HG02943 (cell line): ENCODE results near the gene UGT3A1.
"Not testable (repeated sequence)": the region's sequence is repeated elsewhere in the genome, so short reads cannot be mapped to it uniquely, and the experiment has no call there.

Source experiments
- ATAC-seq: cut with Tn5 transposase; IDR thresholded peaks from one replicate; pipeline ENCODE4 v1.9.1; 2021; ENCODE audit warnings: mild to moderate bottlenecking, low read depth, moderate library complexity; ENCODE audit not compliant: unreplicated experiment

The UGT3A1 gene

DNA sequence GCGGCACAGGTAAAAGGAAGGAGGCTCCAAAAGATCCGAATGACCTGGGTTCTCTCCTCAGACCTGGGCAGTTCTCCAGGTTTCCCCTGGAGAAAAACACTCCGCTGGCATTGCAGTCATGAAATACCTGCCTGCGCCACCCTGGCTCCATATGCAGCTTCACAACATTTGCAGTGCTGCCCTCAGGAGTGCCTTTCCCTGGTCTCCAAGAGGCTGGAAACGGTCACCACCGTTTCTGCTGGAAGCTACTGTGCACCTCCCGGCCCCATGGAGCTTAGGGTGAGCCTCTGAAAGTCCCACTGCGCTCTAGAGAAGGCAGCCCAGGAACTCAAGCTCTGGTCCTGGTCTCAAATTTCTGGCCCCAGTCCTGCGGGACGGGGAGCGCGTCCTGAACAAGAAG, 670 bp downstream of the UGT3A1 start:
- ATAC-seq = no peak

DNA sequence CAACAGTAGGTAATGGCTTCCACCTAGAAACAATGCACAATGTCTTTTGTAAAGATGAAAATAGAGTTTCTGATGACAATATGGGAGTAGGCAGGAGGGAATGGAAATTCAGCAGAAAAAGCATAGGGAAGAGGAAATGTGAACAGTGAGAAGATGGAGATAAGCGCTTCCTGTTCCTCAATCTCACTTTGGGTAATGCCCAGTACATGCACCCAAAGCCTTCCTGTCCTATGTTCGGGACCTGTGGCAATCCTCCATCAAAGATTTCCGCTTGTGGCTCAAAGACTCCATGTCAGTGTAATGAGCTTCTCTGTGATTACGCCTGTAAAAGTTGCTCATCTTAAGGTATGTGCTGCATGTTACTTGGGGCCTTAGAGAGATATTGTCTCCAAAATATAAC, 2.7 kb downstream of the UGT3A1 start:
- no peak for ATAC-seq

DNA sequence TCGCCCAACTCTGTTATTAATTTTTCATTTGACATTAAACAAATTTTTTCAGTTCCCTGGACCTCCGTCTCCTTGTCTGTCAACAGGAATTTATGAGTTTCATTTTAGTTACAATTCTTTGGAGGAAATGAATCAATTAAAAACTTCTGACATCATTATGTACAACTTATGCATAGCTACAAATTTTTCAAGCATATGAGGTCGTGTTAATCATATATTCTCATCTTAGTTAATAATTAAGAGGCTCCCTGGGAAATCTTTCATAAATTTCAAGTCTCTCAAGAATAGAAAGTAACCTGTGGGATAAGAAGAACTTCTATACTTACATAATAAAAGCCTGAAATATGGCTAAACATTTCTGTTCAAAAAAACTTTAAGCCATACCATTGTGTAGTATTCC, 3.4 kb downstream of the UGT3A1 start:
- ATAC-seq = no peak

DNA sequence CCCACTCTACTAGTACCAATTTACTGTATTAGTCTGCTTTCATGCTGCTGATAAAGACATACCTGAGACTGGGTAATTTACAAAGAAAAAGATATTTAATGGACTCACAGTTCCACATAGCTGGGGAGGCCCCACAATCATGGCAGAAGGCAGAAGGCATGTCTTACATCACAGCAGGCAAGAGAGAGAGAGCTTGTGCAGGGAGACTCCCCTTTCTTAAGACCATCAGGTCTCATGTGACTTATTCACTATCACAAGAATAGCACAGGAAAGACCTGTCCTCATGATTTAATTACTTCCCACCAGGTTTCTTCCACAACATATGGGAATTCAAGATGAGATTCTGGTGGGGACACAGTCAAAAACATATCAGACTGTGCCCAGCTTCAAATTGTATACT, 11.5 kb downstream of the UGT3A1 start:
- ATAC-seq = no peak

DNA sequence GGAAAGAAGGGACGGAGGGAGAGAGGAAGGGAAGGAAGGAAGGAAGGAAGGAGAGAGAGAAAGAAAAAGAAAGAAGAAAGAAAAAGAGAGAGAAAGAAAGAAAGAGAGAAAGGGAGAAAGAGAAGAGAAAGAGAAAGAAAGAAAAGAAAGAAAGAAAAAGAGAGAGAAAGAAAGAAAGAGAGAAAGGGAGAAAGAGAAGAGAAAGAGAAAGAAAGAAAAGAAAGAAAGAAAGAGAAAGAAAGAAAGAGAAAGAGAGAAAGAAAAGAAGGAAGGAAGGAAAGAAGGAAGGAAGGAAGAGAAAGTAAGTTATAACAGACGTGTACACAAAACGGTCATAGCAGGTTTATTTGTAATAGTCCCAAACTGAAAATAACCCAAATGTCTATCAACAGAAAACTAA, 14.3 kb downstream of the UGT3A1 start:
- not testable (repeated sequence) for ATAC-seq

DNA sequence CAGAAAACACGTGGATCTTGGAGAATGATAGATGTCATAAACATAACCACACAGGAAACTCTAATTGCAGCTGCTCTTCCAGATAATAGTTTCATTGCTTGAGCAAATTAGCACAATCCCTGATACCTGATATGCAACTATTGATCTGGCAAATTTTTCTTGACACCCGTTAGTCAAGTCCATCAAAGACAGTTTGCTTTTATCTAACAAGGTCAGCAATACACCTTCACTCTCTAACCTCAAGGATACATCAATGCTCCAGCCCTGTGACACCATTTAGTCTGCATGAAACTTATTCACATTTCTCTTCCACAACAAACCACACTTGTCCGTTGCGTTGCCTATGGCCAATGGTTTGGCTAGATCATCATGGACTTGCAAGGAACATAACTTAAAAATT, 16.6 kb downstream of the UGT3A1 start:
- ATAC-seq = no peak

DNA sequence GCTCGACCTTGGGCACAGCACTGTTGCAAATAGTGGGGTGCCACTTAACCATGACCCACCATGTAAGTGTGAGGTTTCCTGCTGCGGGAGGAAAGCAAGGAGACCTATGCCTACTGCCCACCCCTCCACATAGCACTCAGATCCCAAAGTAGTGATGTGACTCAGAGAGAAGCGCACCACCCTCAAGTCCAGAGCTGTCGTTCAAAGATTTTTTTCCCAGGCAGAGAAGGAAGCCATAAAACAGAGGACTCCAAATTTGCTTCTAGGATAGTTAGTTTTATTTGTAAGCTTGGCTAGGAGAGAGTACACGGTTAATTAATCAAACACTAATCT, 19.3 kb downstream of the UGT3A1 start:
- no peak for ATAC-seq

DNA sequence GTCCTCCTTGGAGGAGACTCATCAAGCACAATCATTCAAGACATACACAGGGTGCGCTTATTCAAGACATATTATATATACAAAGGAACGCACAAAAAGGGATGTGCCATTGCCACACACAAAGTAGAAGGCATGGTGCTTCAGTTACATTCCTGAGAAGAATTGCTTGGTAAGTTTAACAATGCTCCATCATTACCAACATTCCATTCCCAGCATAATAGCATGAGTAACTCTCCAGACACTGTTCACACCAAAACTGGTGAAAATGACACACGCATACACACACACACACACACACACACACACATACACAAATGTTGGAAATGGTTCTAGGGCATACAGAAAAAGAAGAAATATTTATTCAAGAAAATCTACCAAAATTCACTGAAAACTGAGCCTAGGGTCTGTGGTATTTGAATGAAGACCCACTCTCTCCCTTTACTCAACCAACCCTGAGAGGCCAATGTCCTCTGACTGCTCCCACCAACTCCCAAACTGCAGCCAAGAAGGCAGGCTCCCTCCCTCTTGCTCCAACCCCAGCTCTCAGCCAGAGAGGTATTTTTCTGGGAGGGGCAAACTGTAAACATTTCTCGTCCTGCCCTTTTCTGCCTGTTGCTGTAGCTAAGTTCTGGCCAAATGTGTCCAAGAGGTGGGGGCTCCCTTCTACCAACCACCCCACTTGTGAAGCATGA, 19.9 kb downstream of the UGT3A1 start:
- ATAC-seq = no peak

DNA sequence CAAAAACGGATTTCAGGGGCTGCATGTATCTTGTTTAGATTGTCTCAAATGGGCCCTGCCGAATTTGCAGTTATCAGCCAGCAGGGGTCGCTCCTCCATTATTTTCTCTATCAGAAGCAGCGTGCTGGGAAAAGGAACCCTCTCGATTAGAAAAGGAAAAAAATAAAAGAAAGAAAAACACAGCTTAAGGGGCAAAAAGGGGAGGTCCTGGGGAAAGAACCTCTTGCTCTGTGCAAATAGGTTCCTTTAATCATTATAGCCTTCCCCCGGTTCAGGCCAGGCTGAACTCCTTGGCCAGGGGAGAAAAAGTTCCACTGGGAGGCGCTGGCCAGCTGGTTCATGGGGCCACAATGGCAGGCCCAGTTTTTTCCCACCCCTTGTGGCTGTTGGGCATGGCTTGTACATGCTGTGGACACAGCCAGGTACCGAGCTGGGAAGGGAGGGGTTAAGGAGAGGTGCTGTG, 27.8 kb downstream of the UGT3A1 start:
- no peak for ATAC-seq

DNA sequence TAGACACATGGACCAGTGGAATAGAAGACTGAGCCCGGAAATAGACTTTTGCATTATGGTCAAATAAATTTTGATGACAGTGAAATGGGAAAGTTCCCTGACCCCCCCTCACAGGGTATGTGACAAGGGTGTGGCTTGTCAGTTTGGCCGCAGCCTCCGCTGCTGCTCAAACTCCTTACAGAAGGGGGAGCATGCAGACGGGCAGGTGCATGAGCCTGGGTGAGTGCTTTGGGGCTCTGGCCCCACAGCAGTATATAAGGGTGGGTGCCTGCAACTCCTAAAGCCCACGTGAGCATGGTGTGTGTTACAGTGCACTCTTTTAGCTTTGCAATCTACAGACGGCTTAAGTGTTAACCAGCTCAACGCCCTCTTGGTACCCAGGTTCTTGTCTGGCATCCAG, 30.9 kb downstream of the UGT3A1 start:
- ATAC-seq = no peak

DNA sequence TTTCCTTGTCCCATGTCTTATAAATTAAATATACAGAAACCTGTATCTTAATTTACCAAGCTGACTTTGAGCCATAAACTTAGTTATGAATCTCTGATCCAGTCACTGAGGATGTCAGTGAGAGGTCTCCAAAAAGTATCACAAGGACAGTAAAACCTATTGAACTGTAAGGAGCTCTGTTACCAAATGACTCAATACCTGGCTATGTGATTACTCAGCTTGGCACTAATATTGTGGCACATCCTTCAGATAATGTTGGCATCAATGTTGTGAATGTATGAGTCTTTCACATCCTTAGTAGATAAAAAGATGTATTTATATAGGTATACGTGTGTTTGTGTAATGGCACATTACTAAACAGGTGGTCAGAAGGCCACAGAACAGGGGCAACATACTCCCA, 34.8 kb downstream of the UGT3A1 start:
- ATAC-seq = no peak

DNA sequence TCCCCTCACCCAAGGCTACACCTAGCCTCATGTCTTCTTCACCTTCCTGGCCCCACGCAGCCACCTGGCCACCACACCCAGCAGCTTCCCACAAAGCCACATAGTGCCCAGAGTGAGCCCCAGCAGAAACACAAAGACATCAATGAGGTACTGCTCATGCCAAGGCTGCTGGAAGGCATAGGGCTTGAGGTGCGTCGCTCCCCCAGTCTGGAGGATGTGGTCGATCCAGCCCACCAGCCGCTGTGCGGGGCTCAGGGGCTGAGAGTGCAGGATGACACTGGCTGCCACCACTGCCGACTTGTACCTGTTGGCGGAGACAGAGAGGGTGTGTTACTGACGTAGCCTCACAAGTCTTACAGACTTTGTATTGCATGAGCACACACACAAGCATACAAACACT, 37.0 kb downstream of the UGT3A1 start:
- ATAC-seq = no peak

DNA sequence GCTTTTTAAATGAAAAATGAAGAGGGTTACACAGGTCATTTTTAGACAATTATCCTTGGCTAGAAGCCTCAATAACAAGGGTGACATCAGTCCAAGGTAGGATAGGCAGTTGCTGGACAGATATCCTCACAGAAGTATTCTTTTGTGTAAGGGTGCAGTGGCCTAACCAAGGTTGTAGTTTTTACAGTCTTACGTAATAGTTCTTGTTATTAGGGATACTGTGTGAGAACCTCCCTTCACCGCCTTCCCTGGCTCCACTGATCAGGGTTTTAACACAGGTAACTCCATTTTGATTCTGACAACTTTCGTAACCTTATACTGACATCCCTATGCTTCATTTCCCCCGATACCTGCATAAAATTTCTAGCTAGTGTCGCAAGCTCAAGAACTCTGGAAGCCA, 44.1 kb downstream of the UGT3A1 start:
- no peak for ATAC-seq

DNA sequence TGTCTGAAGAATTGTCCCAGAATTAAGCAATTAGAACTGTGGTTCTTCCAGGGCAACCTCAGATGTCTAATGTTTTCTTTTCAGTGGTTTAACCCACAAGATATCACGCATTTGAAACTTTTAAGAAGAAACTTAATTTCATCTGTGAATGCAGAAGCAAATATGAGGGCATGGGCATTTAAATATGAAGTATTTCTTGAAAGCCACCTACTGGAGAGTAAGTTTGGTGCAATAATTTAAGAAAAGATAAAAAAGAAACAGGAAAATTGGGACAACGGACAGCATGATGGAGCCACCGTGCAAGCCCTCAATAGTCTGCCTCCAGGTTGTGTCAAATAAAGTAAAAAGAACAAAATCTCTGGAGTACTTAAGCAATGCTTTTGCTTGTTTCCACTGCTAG, 51.6 kb downstream of the UGT3A1 start:
- ATAC-seq = no peak

DNA sequence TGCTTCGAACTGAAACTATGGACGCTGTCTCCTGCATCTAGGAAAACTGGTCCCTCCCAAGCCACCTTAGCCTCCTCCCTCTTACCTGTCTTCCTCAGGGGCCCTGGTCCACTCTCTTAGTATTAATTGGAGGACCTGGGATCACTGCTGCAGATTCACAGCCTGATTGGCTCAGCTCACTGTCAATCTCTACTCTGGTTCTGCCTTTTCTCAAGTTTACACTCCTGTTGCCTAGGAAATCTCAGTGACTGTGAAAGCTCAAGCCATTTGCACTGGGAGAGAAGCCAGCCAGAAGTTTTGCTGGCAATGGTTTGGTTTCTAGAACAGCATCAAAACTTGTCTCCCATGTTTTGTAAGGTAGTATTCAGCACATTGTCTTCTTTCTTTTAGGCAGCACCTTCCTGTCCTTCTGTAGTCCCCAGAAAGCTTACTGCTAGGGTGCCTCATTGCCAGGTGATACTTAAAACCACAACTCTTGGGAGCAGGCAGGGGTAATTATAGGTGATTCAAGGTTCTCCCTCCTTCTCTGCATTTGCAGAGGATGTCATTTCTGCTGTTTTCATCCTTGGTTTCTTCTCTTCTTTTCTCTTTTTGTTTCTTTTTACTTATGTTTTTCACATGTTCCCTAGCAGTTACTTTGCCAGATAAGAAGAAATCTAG, 52.5 kb downstream of the UGT3A1 start, which contains the start of gene CAPSL:
TSS of gene CAPSL (minus strand) at position 55 of the 660 bp plus-strand sequence. CDS start 17,502 bp downstream, outside the sequence.
- no peak for ATAC-seq

DNA sequence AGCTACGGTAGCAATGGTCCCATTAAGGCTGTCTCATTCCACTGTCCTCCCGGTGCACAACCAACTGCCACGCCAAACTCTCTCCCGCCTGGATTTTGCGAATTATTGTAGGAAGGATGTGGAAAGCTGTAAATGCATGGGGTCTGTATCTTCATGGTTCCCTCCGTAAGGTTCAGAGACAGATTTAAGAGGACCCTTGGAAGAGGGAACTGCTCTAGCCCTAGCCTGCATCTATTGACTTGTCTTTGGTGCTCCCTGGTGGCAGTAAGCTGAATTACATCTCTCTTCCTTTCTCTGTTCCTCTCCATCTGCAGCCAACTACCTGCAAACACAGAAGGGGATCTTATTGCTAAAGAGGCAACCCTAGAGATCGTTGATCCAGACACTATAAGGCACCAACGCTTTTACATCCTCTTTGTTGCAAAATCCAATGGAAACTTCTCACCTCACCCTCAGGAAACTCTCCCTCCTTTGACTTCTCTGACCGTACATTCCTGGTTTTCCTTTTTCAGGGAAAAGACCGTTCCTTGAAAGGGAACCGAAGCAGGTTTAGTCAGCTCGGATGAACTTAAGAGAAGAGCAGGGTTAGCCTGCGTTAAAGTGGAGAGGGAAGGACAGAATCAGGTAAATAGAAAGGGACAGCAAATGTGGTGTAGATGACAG, 64.7 kb downstream of the UGT3A1 start:
- no peak for ATAC-seq

DNA sequence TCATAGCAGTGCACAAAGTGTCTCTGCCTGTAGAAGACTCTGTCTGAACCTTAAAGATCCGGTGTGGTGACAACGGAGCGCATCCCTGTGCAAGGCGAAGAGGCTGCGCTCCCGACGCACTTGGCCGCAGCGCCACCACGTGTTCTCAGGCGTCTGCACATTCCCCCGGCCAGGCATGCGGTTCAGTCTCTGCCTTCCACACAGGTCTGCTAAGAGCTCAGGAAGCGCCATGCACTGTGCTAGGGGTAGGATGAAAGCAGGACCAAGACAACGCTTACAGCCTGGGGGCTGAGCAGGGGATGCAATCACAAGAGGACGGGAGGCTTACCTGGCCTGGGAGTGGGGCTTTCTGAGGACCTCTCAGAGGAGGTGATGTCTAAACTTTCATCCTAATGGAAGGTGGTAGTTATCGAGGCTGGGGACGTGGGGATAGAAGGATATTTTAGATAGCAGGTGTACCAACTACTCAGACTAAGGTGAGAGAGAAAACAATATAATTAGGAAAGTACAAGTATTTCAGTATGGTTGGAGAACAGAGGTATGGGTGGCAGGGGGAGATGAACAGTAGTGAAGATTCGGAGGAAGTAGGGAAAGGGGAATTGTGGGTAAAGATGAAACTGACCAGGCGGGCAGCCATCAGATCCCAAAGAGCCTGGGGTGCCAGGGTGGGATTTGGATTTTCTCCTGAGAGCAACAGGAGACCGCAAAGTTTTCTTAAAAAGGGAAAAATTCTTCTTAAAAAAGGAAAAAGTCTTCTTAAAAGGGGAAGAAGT, 66.1 kb downstream of the UGT3A1 start:
- no peak for ATAC-seq

DNA sequence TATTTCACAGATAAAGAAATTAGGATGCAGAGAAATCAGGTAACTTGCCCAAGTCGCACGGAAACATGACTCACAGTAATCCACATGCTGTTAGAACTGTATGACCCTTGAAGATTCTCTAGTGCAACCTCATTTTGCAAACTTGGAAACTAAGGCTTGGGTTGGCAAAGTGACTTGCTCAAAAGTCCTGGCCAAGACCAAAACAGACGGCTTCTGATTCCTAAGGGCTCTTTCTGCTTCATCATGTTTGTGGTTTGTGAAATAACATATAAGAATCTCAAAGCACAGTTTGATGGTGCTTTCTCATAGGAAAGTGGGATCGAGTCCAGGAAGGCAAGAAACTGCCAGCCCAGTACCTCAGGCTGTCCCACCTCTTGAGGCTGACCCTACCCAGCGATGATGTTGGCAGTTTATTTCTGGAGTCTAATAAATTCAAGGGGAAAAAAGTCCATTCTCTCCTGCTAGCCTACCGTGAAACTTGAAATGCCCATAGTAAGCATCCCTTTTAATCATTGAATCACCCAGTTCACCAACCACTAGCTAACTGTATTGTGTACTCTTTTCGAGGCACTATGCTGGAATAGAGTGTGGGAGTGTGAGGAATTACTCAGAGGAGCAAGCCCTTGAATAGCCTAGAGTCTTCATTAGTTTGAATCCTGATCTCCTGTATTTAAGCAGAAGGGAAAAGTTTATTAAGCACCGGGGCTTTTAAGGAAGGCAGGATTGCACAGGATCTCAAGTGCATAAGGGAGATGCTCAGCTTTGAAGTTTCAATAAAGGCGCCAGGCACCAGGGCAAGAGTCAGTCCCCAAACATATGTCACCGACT, 66.9 kb downstream of the UGT3A1 start:
- no peak for ATAC-seq

DNA sequence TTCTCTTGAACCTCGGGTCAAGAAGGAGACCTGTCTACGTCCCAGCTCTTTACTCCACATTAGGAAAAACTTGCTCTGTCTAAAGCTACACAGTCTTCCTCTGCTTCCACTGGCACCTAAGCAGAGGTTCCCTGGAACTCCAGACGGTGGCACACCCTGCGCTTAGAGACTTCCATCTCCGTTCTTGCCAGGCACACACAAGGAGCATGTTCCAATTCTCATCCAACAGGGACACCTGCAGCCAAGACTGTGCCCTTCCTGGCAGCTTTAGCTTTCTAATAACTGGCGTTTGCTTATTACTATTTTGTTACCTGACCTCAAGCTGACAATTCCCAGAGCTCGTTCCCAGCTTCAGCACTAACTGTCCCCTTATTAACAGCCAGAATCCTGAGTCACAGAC, 68.7 kb downstream of the UGT3A1 start:
- no peak for ATAC-seq

DNA sequence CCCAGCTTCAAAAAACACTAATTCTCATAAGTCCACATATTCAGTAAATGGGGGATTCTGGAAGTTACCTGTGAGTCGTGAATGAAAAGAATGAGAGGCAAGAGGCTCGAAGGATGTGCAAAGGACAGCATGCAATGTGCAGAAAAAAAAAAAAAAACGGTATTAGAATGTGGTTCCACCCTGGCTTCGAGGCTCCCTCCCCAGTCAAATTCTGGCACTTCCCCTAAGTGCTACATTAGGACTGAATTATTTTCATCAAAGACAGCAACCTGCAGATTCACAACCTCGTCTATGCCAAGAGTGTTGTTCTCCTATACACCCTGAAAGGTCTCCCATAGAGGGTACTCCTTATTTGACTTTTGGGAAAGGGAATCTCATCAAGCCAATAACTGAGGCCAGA, 69.3 kb downstream of the UGT3A1 start:
- ATAC-seq = no peak
